Left colon (tissue), 2 donors: ENCODE data around the gene MAN2A1. TPM values are rescaled to one million over a fixed set of nuclear protein-coding genes. Genes with fewer than 3 reads are reported as not detected.

Source experiments
- ATAC-seq: fragments of 200-7000 bp; cut with Tn5 transposase; one replicate; pipeline ENCODE4 v1.9.1; 2020; ENCODE audit warnings: mild to moderate bottlenecking, moderate library complexity
- DNase-seq, 2 donors: peaks; one replicate each; pipeline ENCODE4 v3.0.0-alpha.2; 2020
- intact Hi-C, 2 donors: fragments of 100-400 bp; cut with DNase I in 1 of 2; cut with micrococcal nuclease in 1 of 2; formaldehyde crosslinking; loops; one replicate each; pipeline versions ENCODE4 v1.11.2 to v1.14.0; 2022; cut with DNase I, micrococcal nuclease
- total RNA-seq, 2 donors: library from RNA; stranded (reverse); fragmentation: NEBNext Ultra II Directional; extraction: Animal tissue kit (Norgen Biotek cat#: 25700); gene quantifications; one replicate each; pipeline ENCODE4 v1.2.1, GENCODE V29; 2021
- donor health status: DM: no; HTN: no; CAD: no.
- donor health status: DM: yes; HTN: yes; CAD: no.

The MAN2A1 gene
- total RNA-seq, 2 donors from 2014 or later: 89.5 to 106 TPM

DNA sequence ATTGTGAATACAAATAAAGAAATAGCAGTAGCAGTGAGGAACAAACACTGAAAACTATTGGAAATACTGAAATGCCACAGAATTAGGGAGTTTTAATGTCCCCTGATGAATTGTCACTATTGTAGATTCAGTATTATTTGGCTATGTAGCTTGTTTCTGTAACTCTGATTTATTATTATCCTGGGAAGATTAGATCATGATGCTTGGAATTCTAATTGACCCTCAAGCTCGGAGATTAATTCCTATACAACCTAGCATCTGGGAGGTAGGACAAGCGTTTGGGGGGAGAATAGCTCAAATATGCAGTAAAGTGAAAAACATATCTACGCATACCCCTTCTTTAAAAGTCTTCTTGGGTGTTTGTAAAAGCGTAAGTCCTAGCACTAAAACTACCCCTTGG lies 15.1 kb upstream of the MAN2A1 start:
- intact Hi-C loops: no loop called here
- ATAC-seq (no peak), DNase-seq (no peak)

DNA sequence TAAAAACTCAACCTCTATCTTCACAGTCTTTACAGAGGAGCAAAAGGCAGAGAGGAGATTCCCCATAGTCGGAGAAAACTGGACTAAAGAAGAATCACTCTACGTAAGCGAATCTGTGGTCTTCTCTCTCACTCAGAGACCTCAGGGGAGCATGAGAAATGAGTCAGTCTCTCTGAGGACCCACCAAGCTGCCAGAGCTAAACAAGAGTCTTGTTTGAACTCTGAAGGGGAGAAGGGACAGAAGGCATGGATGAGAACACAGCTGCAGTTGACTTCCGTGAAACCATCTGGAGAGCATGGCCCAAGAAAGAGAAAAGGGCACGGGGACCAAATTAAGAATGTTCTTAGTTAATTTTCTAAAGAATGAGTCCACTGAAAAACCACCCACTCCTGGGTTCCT lies 12.8 kb upstream of the MAN2A1 start:
- intact Hi-C loops: no loop called here
- no peak for DNase-seq
- no peak for ATAC-seq

DNA sequence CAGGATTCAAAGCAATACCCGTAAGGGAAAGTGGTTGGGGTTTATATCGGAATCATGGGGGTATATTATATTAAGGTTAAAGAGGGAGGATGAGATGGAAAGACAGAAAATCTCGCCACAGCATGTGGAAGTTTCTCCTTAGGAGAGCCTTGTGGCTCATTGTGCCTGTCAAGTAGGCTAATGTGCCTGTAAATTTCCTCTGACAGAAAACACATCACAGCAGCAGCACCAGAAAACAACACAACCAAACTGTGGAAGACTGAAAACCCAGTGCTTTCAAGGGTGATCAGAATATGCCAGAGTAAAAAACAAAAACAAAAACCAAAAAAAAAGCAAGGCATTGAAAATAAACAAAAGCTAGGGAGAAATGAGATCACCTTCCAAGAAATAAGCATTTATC lies 11.3 kb upstream of the MAN2A1 start:
- DNase-seq (no peak), ATAC-seq (no peak)
- intact Hi-C loops: no loop called here

DNA sequence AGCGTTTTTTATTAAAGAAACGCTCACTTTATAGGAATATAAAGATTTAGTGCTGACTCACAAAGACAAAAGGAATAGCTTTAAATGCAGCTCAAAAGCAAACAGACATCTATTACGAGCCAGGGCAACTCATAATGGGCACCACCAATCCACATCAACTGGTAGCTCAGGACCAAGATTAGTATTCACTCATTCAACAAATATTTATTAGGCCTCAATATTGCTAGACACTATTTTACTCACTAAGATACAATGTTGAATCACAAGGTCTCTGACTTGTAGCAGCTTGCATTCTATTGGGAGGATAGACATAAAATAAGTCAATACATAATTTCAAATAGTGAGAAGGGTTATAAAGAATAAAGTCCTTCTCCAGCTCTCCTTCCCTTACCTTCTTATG lies 8.0 kb upstream of the MAN2A1 start:
- intact Hi-C loops: no loop called here
- ATAC-seq (no peak), DNase-seq (no peak)

DNA sequence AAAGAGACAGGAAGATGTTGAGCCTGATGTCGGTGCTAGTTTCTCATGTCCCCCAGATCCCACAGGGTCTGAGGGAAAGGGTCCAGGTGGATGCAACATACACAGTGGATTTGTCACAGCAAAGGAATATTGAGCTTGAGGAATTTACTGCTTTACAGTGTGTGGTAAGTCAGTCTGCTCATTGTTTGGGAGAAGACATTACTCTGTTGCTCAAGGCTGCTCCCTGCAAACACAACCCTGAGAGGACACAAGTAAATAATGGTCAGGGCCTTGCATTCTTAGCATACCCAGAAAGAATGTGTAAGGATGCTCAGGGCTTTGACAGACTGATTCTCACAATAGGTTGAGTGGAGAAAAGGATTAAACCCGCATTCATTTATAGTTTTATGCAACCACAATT lies 7.3 kb upstream of the MAN2A1 start:
- intact Hi-C loops: no loop called here
- DNase-seq (no peak), ATAC-seq (no peak)

DNA sequence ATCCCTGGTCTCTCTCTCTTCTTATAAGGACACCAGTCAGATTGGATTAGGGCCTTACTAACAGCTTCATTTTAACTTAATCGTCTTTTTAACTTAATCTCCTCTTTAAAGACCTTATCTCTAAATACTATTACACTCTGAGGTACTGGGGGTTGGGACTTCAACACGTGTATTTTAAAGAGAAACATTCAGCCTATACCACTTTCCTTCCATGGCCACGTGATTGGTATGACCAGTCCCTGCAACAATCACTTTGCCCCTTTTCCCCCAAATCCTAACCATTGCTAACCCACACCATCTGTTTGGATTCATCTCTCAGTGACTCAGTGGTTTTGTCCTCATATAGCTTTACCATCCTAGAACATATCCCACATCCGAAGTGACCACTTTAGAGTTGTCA lies 3.8 kb upstream of the MAN2A1 start:
- intact Hi-C loops: no loop called here
- no peak for DNase-seq
- ATAC-seq: no peak

DNA sequence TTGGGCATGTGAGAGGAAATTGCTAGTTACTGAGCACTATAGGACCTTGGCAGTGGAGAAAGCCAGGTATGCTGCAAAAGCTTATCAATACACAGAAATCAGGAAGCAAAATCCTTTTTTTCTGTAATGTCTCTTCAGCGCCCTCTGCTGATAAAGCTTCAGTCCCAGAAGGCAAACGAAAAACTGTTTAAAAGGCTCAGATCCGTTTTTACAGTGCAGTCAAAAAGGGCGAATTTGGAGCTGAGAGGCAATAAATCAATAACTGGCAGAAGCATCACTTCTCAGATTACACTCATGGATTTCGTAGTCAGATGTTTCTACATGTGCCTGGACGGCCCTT lies 1.1 kb upstream of the MAN2A1 start:
- peak; percentile 12 for ATAC-seq
- intact Hi-C loops: no loop called here
- DNase-seq: peak in 1 of 2 donors; percentile 42

DNA sequence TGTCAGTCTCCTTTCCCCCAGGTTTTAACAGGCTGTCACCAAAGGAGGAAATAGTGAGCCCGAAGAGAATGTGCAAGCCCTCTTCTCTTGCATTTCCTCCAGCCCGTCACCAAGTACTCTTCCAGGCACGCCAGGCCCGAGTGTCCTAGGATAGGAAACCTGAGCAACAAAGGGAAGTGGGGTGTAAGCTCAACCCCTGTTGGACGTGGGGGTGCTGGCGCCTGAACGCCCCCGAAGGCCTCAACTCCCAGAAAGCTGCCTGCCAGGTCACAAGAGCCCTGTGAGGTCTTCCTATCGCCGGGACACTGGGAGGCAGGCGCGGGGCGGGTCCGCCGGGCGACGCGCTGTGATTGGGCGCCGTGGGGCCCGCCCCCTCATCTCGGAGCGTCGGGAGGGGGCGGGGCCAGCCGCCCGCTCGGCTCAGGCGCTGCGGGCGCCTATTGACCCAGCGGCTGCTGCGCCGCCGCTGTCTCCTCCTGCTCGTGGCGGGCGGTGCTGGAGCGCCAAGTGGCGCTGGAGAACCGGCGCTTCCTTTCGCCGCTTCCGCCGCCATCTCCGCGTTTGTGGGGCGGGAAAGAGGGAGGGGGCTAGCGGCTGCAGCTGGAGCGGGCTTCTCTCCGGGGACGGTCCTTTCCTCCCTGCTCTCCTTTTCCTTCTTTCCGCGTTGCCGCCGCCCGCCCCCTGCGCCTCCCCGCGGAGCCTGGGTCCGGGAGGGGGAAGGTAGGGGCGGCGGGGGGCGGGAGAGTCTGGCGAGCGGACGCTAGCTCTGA lies 572 bp upstream of the MAN2A1 start:
- DNase-seq (peak; percentile 85 to 91), ATAC-seq (peak; percentile 85)
- intact Hi-C loops: no loop called here

DNA sequence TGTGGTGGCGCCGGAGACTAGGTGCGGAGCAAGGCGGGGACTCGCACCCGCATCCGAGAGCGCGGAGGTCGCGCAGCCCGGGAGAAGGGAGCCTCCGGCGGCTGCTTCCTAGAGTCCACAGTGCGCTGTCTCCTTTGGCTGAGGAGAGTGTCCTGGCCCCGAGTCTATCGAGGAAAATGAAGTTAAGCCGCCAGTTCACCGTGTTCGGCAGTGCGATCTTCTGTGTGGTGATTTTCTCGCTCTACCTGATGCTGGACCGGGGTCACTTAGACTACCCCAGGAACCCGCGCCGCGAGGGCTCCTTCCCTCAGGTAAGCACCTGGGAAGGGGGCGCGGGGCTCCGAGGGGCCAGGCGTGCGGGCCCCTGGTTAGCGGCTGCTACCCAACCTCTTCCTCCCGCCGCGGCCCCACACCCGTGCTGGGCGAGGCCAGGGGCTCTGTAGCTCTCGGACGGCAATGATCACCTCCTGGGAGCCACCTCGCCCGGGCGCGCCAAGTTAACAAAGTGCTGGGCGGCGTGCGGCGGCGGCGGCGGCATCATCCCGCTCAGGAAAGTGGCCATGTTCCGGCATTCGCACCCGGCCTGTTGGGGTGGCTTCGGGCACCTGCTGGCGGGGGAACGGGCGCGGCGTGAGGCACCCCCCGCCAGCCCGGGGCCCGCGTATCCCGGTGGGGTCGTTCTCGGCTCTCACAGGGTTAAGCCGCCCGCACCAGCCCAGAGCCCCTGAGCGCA lies 681 bp downstream of the MAN2A1 start:
- intact Hi-C loops: no loop called here
- ATAC-seq: peak; percentile 38
- peak; percentile 31 to 67 for DNase-seq

DNA sequence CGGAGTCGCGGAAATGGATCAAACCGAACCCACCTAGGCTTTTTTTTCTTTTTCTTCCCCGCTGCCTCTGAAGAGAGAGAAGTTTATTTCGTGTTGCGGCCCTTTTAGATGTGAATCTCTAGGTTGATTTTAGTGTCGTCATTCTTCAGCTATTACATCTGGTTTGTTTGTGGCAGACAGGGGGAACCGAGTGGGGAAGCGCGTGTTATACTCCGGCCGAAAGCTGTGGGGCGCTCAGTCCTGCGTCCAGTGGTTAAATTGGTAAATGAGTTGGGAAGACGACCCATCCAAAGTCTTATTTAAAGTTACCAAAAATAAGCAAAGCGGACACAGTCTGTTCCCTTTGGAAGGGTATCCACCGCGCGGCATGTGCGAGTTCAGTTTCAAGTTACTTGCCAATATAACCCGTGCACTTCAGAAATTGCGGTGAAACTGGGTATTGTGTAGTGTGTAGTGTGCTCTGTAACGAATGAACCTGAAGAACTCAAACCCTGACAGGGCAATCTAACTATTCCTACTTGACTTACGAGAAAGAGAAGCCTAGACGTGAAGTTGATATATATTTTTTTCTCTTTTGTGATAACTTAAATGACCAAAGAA lies 1.3 kb downstream of the MAN2A1 start:
- peak; percentile 36 for ATAC-seq

DNA sequence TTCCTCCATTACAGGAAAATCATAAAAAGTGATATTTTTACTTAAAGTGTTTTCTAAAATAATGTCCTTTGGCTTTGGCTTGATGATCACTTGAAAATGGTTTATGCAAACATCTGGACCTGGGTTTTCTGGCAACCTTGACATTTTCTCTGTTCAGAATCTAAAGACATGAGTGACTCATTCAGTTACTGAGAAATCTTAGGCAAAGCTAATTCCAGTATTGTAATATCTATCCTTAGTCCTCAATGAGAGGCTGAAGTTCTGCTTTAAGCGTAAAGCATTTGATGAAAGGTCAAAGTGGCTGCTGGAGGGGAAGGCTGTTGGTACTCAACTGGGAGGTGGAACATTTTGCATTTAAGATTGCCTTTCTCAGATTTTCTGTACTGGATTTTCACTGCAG lies 2.3 kb downstream of the MAN2A1 start:
- ATAC-seq (no peak), DNase-seq (no peak)
- intact Hi-C loops: no loop called here

More for the DNA sequence above, 1.3 kb downstream of the MAN2A1 start:
- intact Hi-C loops: no loop called here
- DNase-seq: peak; percentile 77 to 80

DNA sequence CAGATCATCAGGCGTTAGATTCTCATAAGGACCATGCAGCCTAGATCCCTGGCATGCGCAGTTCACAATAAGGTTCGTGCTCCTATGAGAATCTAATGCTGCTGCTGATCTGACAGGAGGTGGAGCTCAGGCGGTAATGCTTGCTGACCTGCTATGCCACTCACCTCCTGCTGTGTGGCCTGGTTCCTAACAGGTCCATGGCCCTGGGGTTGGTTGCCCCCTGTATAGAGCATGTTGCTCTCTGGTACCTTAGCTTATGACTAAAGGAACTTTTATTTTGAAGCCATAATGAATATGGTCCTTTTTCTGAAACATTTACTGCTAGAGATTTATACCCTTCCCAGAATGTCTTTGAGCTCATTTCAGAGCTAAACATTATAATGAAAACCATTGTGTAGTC lies 3.1 kb downstream of the MAN2A1 start:
- ATAC-seq (no peak), DNase-seq (no peak)
- intact Hi-C loops: no loop called here

DNA sequence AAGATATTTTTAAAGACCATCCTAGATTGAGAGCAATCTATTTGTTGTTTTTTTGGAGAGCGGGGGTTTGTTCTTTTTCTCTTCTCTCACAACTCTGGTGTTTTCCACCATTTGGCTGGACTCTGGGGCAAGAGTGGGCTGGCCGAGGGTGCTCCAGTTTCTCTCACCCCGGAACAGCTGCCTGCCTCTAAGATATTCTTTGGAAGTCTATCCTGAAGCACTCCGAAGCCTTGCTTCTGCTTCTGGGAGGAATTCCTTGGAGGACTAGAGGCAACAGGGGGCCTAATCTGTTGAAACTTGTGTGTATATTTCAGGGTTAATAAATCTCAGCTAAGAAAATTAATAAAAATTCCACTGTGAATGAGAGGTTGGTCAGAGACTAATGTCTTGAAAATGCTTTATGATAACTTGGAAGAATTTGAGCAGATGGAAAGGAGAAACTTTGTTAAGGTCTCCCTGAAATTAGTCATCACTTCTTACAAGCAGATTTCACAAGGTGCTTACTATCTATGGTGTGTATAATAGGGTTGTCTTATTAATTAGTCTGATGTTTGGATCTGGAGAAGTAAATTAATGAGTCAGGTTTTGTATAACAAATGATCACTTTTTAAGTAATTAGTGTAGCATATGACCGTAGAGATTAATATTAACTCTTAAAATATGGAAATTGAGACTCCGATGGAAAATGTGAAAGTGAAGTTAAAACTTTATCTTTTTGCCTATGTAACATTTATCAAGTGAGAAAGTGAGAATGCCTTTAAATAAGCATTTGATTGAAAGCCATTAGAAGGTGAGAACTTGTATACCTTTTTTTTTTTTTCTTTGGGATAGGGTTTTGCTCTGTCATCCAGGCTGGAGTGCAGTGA lies 4.0 kb downstream of the MAN2A1 start:
- intact Hi-C loops: no loop called here
- ATAC-seq: no peak
- no peak for DNase-seq

DNA sequence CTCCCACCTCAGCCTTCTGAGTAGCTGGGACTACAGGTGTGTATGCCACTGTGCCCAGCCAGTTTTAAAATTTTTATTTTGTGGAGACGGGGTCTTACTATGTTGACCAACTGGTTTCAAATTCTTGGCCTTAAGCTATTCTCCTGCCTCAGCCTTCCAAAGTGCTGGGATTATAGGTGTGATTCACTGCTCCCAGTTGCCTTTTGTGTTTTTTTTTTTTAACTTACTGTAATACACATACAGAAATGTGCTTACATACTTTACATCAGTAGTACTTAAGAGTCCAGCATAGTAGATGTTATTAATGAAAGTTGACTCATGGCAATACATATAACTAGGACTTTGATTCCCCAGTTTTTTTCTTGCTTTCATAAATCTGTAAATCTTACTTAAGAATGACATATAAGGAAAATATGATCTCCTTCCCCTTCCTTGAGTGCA lies 4.7 kb downstream of the MAN2A1 start:
- intact Hi-C loops: no loop called here
- no peak for DNase-seq
- no peak for ATAC-seq

DNA sequence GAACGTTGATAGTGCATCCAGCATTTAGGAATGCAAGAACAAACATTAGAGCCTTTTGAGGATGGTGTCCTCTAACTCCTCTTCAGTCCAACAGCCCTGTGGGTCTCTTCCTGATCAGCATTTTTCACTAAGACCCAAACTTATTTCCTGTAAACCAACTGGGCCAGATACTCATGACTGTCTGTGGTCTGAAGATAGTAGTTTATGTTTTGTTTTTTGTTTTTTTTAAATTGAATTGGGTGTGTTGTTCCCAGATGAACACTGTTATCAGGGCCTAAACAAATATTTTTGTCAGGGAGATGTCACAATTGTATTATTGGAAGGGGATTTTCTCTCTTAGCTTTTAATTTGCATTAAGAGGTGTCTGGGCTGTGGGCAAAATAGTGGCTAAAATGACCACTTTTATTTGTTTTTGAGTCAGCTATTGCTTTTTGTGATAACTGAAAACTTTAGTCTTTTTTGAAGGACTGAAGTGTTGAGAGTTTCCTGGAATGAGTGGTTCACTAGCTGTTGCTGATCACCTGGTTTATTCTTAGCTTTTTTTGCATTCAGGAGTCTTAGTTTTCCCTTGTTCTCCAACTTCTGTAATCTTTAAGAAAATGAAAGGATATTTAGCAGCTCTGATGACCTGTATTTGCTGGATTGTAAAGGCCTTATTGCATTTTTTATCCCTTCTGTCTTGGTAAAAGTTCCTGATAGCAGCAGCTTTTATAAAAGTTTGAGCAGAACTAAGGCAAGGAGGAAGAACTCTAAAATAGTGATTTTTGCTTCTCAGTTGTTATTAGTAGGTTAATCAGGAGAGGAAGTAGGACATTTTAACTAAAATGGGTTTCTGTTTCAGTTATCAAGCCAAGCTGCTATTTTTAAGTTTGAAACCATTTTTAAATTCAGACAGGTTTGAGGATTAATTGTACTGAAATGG lies 5.5 kb downstream of the MAN2A1 start:
- intact Hi-C loops: no loop called here
- ATAC-seq (no peak), DNase-seq (no peak)

DNA sequence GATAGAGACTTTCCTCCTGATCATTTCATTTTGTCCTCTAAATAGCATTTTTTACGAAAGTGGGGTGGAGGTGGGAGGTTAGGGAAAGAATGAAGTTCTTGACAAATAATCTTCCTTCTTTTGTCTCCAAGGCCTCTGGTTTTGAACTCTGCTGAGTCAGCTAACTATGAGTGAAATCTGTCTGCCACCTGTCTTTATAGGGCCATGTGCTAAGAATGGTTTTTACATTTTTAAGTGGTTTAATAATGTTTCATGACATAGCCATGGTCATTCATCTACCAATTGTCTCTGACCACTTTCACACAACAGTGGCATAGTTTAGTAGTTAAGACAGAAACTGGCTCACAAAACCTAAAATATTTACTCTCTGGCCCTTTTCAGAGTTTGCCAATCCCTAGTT lies 7.6 kb downstream of the MAN2A1 start:
- DNase-seq (no peak), ATAC-seq (no peak)
- intact Hi-C loops: no loop called here

DNA sequence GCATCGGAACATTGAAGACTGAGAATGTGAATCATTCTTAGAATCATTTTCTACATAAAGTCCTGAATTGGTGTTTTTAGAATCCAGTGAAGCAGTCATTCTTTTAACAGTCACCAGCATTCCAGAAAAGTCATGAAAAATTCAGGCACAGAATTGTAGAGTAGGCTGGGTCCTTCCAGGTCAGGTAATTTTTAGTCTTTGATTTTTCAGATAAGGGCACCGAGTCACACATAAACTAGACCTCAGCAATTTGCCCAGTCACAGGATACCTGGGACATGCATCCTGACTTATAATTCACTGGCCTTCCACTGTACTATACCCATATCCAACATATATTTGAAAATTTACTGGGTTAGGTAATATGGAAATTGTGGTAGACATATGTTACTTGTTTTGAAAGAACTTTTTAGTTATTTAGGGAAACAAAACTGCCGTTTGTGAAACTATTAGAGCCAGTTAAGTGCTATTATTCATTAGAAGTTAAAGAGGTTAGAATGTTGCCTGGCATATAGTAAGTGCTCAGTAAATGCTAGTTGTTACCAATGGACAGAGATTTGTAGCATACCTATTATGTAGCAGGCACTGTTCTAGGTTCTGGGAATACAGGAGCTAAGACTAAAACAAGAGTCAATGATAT lies 10.9 kb downstream of the MAN2A1 start:
- ATAC-seq (no peak), DNase-seq (no peak)
- intact Hi-C loops: no loop called here

DNA sequence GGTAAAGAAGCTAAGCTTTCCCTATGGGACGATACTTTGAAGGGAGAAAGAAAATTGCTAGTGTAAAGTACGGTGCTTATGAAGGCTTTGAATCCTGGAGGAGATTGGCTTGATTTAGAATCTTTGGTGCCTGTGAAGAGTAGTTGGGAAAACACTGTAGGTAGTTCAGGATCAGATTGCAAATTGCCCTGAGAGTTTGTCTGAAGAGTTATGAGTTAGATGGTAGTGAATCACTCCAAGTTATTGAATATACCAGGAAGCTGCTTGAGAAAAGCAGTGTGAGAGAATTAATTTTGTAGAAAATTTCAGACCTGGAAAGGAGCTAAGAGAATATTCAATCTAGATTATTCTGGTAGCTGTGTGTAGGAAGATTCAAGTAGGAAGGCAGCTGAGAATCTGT lies 11.5 kb downstream of the MAN2A1 start:
- intact Hi-C loops: no loop called here
- DNase-seq: no peak
- peak; percentile 36 for ATAC-seq
